DND-41 (cell line): ENCODE results near the gene GRB2.

Experiments
- EZH2 ChIP-seq: IDR thresholded peaks from 3 replicates; pipeline ENCODE4 v1.6.1; 2012; ENCODE audit warnings: borderline replicate concordance, low read depth, mild to moderate bottlenecking, moderate library complexity, low read length, inconsistent platforms; ENCODE audit not compliant: severe bottlenecking
- TF ChIP-seq, protein P1 (sequence below): IDR thresholded peaks from 2 replicates; pipeline ENCODE4 v1.5.1; 2012; ENCODE audit warnings: borderline replicate concordance, low read length, moderate library complexity, mild to moderate bottlenecking; ENCODE audit not compliant: poor library complexity, severe bottlenecking; ENCODE audit errors: extremely low read depth

GRCh38 chr17:75325827-75326225 is 79.7 kb downstream of the GRB2 start:
- TF ChIP-seq, protein P1, sequence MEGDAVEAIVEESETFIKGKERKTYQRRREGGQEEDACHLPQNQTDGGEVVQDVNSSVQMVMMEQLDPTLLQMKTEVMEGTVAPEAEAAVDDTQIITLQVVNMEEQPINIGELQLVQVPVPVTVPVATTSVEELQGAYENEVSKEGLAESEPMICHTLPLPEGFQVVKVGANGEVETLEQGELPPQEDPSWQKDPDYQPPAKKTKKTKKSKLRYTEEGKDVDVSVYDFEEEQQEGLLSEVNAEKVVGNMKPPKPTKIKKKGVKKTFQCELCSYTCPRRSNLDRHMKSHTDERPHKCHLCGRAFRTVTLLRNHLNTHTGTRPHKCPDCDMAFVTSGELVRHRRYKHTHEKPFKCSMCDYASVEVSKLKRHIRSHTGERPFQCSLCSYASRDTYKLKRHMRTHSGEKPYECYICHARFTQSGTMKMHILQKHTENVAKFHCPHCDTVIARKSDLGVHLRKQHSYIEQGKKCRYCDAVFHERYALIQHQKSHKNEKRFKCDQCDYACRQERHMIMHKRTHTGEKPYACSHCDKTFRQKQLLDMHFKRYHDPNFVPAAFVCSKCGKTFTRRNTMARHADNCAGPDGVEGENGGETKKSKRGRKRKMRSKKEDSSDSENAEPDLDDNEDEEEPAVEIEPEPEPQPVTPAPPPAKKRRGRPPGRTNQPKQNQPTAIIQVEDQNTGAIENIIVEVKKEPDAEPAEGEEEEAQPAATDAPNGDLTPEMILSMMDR = no peak
- TF ChIP-seq EZH2 = no peak
